A673 (cell line): ENCODE results near the gene ZNF771. TPM values are rescaled to one million over a fixed set of nuclear protein-coding genes. Genes with fewer than 3 reads are reported as not detected.

Source experiments
- Bru-seq: library from RNA; stranded (reverse); fragments of 400-500 nt; gene quantifications from one replicate; lab custom pipeline; 2021; lab: Mats Ljungman, UMichigan
- BruChase-seq, 2 experiments: library from RNA; stranded (reverse); fragments of 400-500 nt; gene quantifications; one replicate each; lab custom pipeline; 2021; lab: Mats Ljungman, UMichigan
- BruUV-seq: library from RNA; stranded (reverse); fragments of 400-500 nt; replicated peaks from 2 replicates; lab custom pipeline; 2021; lab: Mats Ljungman, UMichigan
- CTCF ChIA-PET: fragments of 300-600 bp; sonication (Branson Sonifier 250); formaldehyde crosslinking; loops from one replicate; lab custom pipeline; 2022; ENCODE audit warnings: antibody characterized with exemption; lab: Charles Lee
- POLR2A ChIA-PET: fragments of 300-600 bp; sonication (Branson Sonifier 250); formaldehyde crosslinking; loops from one replicate; lab custom pipeline; 2022; ENCODE audit warnings: antibody characterized with exemption; ENCODE audit not compliant: low non-redundant PET; lab: Charles Lee
- DNase-seq: peaks from one replicate; pipeline ENCODE4 v3.0.0-alpha.2; 2015; ENCODE audit warnings: low spot score
- H3K27ac ChIP-seq: fragments of 200-600 bp; sonication (generic); 2 replicates; pipeline ENCODE4 v1.5.1; 2016; ENCODE audit warnings: mixed run types, low read depth, mild to moderate bottlenecking, mixed read lengths, antibody characterized with exemption, low read length; ENCODE audit not compliant: poor library complexity, severe bottlenecking
- H3K27me3 ChIP-seq: fragments of 200-600 bp; sonication (generic); replicated peaks from 2 replicates; pipeline ENCODE4 v1.6.1; 2017; ENCODE audit warnings: mixed run types, low read depth, mild to moderate bottlenecking, mixed read lengths, antibody characterized with exemption, low read length; ENCODE audit not compliant: insufficient read depth, poor library complexity
- H3K36me3 ChIP-seq: fragments of 200-600 bp; sonication (generic); 2 replicates; pipeline ENCODE4 v1.6.1; 2016; ENCODE audit warnings: mixed run types, mild to moderate bottlenecking, mixed read lengths, antibody characterized with exemption, low read length; ENCODE audit not compliant: insufficient read depth, poor library complexity, severe bottlenecking
- H3K4me1 ChIP-seq: fragments of 200-600 bp; sonication (generic); 2 replicates; pipeline ENCODE4 v1.6.1; 2017; ENCODE audit warnings: mixed run types, mild to moderate bottlenecking, mixed read lengths, antibody characterized with exemption, low read length; ENCODE audit not compliant: insufficient read depth, poor library complexity, severe bottlenecking
- H3K4me3 ChIP-seq: fragments of 200-600 bp; sonication (generic); 2 replicates; pipeline ENCODE4 v1.5.1; 2016; ENCODE audit warnings: low read depth, mixed run types, mild to moderate bottlenecking, mixed read lengths, low read length; ENCODE audit not compliant: poor library complexity, severe bottlenecking
- H3K9me3 ChIP-seq: fragments of 200-600 bp; sonication (generic); 2 replicates; pipeline ENCODE4 v1.6.1; 2016; ENCODE audit warnings: mixed run types, low read depth, mild to moderate bottlenecking, mixed read lengths, antibody characterized with exemption, low read length; ENCODE audit not compliant: poor library complexity, severe bottlenecking
- CTCF ChIP-seq: fragments of 300-800, 200-600 bp; sonication (generic); conservative IDR thresholded peaks from 2 replicates; pipeline ENCODE4 v1.5.1; 2017; ENCODE audit warnings: low read depth, mild to moderate bottlenecking, antibody characterized with exemption, low read length, moderate library complexity, mixed read lengths
- EZH2 ChIP-seq: fragments of 200-600 bp; sonication (generic); IDR thresholded peaks from 2 replicates; pipeline ENCODE4 v1.6.1; 2017; ENCODE audit warnings: borderline replicate concordance, low read depth, mild to moderate bottlenecking, mixed read lengths, antibody characterized with exemption, low read length; ENCODE audit not compliant: poor library complexity, severe bottlenecking
- intact Hi-C: fragments of 100-400 bp; cut with micrococcal nuclease; formaldehyde crosslinking; loops from one replicate; pipeline ENCODE4 v1.10.0; 2022; ENCODE audit not compliant: unreplicated experiment
- long read RNA-seq: library from polyadenylated mRNA; stranded (forward); transcript quantifications from one replicate; pipeline ENCODE4 v2.0.0, GENCODE V29; 2022
- total RNA-seq: library from RNA; stranded (reverse); gene quantifications from 2 replicates; pipeline ENCODE4 v1.2.3, GENCODE V29; 2021

ZNF771 gene
- total RNA-seq (21.9 and 22.2 TPM in 2 replicates), Bru-seq, nascent RNA (percentile 67 among the genes with signal in this experiment), BruChase-seq, experiment 1, labeled RNA remaining after a 2-hour chase (percentile 67 among the genes with signal in this experiment), BruChase-seq, experiment 2, labeled RNA remaining after a 6-hour chase (percentile 69 among the genes with signal in this experiment)
- long read RNA-seq, transcript ZNF771-201 (3 exons, 2,371 nt): major isoform, 37 of 45 reads
- long read RNA-seq, partial matches to known transcripts: 5 of 45 reads
- long read RNA-seq, other reads (novel, unspliced or antisense): 2 of 45 reads

DNA sequence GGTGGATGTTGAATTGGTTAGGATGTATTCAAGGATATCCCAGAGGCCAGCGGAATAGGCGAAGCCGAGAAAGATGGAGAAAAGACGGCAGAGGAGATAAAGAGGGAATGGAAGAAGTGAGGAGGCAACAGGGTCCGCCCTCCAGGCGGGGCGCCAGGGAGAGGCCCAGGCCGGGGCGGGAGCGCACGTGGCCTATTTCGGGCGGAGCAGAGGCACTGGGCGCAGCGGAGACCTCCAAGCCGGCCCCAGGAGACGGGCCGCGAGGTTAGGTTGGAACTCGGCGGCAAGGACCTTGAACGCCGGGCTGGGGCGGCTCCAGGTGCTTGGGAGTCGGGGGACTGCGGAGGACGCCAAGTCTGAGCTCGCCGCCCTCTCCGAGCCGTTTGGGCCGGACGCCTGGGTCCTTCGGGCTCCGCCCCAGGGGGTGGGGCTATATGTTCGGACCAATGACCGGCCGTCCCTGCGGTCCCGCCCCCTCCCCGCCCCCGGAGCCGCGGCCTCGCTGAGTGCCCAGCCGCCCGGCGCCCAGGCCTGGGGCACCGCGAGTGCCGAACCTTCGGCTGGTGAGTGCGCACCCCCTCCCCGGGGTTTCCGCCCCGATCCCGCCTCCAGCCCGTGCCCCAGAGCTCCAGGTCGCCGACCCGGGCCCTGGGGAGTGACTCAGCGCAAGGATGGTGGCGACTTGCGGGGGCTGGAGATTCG lies at the start of gene ZNF771:
ZNF771 (plus strand) TSS at position 505 of the 702 bp plus-strand sequence. CDS start 448 bp downstream, outside the sequence.
- H3K4me1 ChIP-seq: peaks cover 16% of the 10 kb centered on the region

GRCh38 chr16:30357715-30358576 lies 49.5 kb upstream of the ZNF771 start:
- Histone ChIP-seq H3K27me3 (no peaks in the 10 kb centered on the region), H3K4me3 (no peak overlapping the region), H3K27ac (no peak overlapping the region), H3K9me3 (no peaks in the 10 kb centered on the region), H3K36me3 (peaks cover 33% of the 10 kb centered on the region), H3K4me1 (peaks cover 13% of the 10 kb centered on the region)
- ChIA-PET POLR2A (no interaction called here), CTCF (no interaction called here)
- intact Hi-C loops: no loop called here
- no TSS peak for BruUV-seq
- DNase-seq: no peak
- no peak for TF ChIP-seq EZH2
- no peak for TF ChIP-seq CTCF

More for the DNA sequence above, at the start of gene ZNF771:
- Histone ChIP-seq H3K36me3 (peaks cover 12% of the 10 kb centered on the region), H3K4me3 (peak within 1 kb of the TSS; percentile 96), H3K9me3 (no peaks in the 10 kb centered on the region), H3K27ac (peak within 1 kb of the TSS; percentile 93), H3K27me3 (no peaks in the 10 kb centered on the region)
- peak; percentile 93 for DNase-seq
- TF ChIP-seq CTCF (no peak), EZH2 (no peak)
- no TSS peak for BruUV-seq
- intact Hi-C loops: loop anchor here (5.0 kb wide), 2 partner anchors 35 to 285 kb away; partner anchors contain the start of genes MAPK3, MYL11 and TBC1D10B
- POLR2A ChIA-PET: interaction anchor here (1.0 kb wide), 2 partner anchors 29 to 36 kb away, joined by 3 to 4 read pairs; no protein-coding TSS in a partner anchor
- CTCF ChIA-PET: interaction anchor here (1.1 kb wide), 1 partner anchor 23 kb away, joined by 7 read pairs; the partner anchor contains the start of gene DCTPP1

GRCh38 chr16:30358577-30358936 lies 48.8 kb upstream of the ZNF771 start:
- CTCF ChIA-PET: no interaction called here
- H3K4me3 ChIP-seq: no peak overlapping the region
- no TSS peak for BruUV-seq
- POLR2A ChIA-PET: no interaction called here
- H3K27me3 ChIP-seq: no peaks in the 10 kb centered on the region
- intact Hi-C loops: no loop called here
- H3K4me1 ChIP-seq: peaks cover 13% of the 10 kb centered on the region
- no peaks in the 10 kb centered on the region for H3K9me3 ChIP-seq
- DNase-seq: no peak
- TF ChIP-seq CTCF (no peak), EZH2 (no peak)
- H3K27ac ChIP-seq: no peak overlapping the region
- H3K36me3 ChIP-seq: peaks cover 27% of the 10 kb centered on the region
